Fibroblast of pulmonary artery (primary cell): ENCODE measurements around the gene ROS1.

Experiments
- DNase-seq: peaks from one replicate; pipeline ENCODE4 v3.0.0-alpha.2; 2010; ENCODE audit warnings: low read depth
- H3K4me3 ChIP-seq: replicated peaks from 2 replicates; pipeline ENCODE4 v1.5.1; 2011; ENCODE audit warnings: low read depth, mild to moderate bottlenecking, control low read depth, low read length, moderate library complexity
- CTCF ChIP-seq: IDR thresholded peaks from 2 replicates; pipeline ENCODE4 v1.5.1; 2011; ENCODE audit warnings: mild to moderate bottlenecking, control low read depth, low read length, inconsistent platforms; ENCODE audit errors: missing control alignments

The ROS1 gene

GRCh38 chr6:117397536-117398227 lies 28.1 kb downstream of the ROS1 start:
- no peak for TF ChIP-seq CTCF
- H3K4me3 ChIP-seq: no peak overlapping the region
- peak; percentile 3 for DNase-seq

DNA sequence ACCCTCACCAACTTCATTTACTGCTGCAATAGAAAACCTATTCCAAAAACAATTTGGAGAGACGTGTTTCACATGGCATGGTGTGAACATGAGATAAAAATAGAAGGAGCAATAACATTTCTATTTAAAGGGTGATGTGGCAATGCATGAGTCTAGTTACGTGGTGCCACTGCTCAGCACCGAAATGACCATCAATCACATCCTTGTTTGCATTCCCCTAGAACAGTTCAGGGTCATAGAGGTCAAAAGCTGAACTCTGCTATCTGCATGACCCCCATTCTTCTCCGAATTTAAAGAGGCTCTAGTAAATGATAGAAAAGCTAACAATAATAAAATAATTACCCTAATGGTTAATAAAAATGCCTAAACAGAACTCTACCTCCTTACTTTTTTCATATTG lies 29.5 kb downstream of the ROS1 start:
- DNase-seq: no peak
- H3K4me3 ChIP-seq: no peak overlapping the region
- no peak for TF ChIP-seq CTCF

DNA sequence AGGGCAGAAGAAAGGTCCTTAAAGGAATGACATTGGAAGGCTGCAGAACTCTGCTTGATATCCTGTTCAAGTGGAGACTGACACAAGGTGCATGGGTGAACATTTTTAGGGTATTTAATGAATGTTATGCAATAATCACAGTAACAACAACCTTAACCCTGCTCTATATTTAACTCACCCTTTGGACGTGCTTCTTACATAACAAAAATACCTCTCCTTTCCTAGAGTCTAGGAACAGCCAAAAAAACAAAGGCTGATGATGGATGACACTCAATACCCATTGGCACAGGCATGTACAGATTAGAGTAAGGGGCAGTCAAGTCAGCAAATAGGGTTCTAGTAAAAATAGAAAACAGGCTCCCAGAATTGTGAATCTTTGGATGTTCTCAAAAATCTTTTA lies 30.6 kb downstream of the ROS1 start:
- no peak for TF ChIP-seq CTCF
- H3K4me3 ChIP-seq: no peak overlapping the region
- DNase-seq: no peak

- TF ChIP-seq CTCF: no peak
- H3K4me3 ChIP-seq: no peak overlapping the region
- no peak for DNase-seq
Observed at GRCh38 chr6:117393045-117393444, 32.7 kb downstream of the ROS1 start.

GRCh38 chr6:117391874-117392583 lies 33.7 kb downstream of the ROS1 start:
- no peak for DNase-seq
- H3K4me3 ChIP-seq: no peak overlapping the region
- TF ChIP-seq CTCF: no peak

GRCh38 chr6:117389227-117390057 lies 36.3 kb downstream of the ROS1 start:
- H3K4me3 ChIP-seq: no peak overlapping the region
- no peak for TF ChIP-seq CTCF
- DNase-seq: peak; percentile 11
